GM12878 (cell line): ENCODE data around the gene DDX24. TPM values are rescaled to one million over a fixed set of nuclear protein-coding genes. Genes with fewer than 3 reads are reported as not detected.

Source experiments
- ATF3 ChIP-seq: IDR thresholded peaks from 2 replicates; pipeline ENCODE4 v1.6.1; 2011; ENCODE audit warnings: low read depth, mild to moderate bottlenecking, low read length, moderate library complexity, borderline replicate concordance; ENCODE audit errors: extremely low read depth
- BACH1 ChIP-seq: fragments of 450-650 bp; IDR thresholded peaks from 2 replicates; pipeline ENCODE4 v1.6.1; 2017; ENCODE audit warnings: mild to moderate bottlenecking, borderline replicate concordance
- CTCF ChIP-seq, 3 experiments: IDR thresholded peaks in 2 of 3; conservative IDR thresholded peaks in 1 of 3; 2 replicates each; pipeline ENCODE4 v1.5.1; 2011; ENCODE audit warnings: low read depth in 3 of 3, low read length in 3 of 3, mild to moderate bottlenecking in 3 of 3, control low read depth in 2 of 3, moderate library complexity in 2 of 3, inconsistent platforms in 1 of 3, mixed read lengths in 1 of 3; ENCODE audit not compliant: control insufficient read depth in 2 of 3, insufficient read depth in 1 of 3; ENCODE audit errors: extremely low read depth in 1 of 3
- DPF2 ChIP-seq: fragments of 450-650 bp; IDR thresholded peaks from 2 replicates; pipeline ENCODE4 v1.6.1; 2017; ENCODE audit warnings: mild to moderate bottlenecking
- EP300 ChIP-seq, 2 experiments: fragments of 150-350 bp in 1 of 2; IDR thresholded peaks; 2 replicates each; pipeline ENCODE4 v1.6.1; 2011 to 2012; ENCODE audit warnings: low read depth in 2 of 2, low read length in 2 of 2, borderline replicate concordance in 1 of 2, improper control_type of control experiment in 1 of 2, inconsistent platforms in 1 of 2; ENCODE audit not compliant: control insufficient read depth in 1 of 2
- EZH2 ChIP-seq: IDR thresholded peaks from 2 replicates; pipeline ENCODE4 v1.6.1; 2012; ENCODE audit warnings: low read depth, mild to moderate bottlenecking, control low read depth, inconsistent platforms, low read length, borderline replicate concordance; ENCODE audit not compliant: control insufficient read depth
- HCFC1 ChIP-seq: fragments of 150-350 bp; IDR thresholded peaks from 2 replicates; pipeline ENCODE4 v1.6.1; 2014; ENCODE audit warnings: low read length
- MEF2B ChIP-seq: fragments of 450-650 bp; IDR thresholded peaks from 2 replicates; pipeline ENCODE4 v1.6.1; 2018; ENCODE audit warnings: mild to moderate bottlenecking, moderate library complexity; ENCODE audit not compliant: partially characterized antibody, poor library complexity, severe bottlenecking
- MXI1 ChIP-seq: fragments of 150-350 bp; IDR thresholded peaks from 2 replicates; pipeline ENCODE4 v1.6.1; 2011; ENCODE audit warnings: low read depth, mild to moderate bottlenecking, inconsistent platforms, low read length, improper control_type of control experiment
- POLR2AphosphoS5 ChIP-seq: IDR thresholded peaks from 2 replicates; pipeline ENCODE4 v1.6.1; 2011; ENCODE audit warnings: mild to moderate bottlenecking, low read length, inconsistent platforms
- RELA ChIP-seq: fragments of 450-650 bp; IDR thresholded peaks from 2 replicates; pipeline ENCODE4 v1.8.0; 2014; ENCODE audit warnings: borderline replicate concordance; ENCODE audit not compliant: partially characterized antibody
- SMAD1 ChIP-seq: fragments of 450-650 bp; IDR thresholded peaks from 2 replicates; pipeline ENCODE4 v1.6.1; 2018; ENCODE audit warnings: mild to moderate bottlenecking, low read depth; ENCODE audit not compliant: partially characterized antibody
- SMAD5 ChIP-seq: IDR thresholded peaks from 2 replicates; pipeline ENCODE4 v1.6.1; 2016; ENCODE audit warnings: antibody characterized with exemption, low read depth
- SMARCA5 ChIP-seq: fragments of 450-650 bp; IDR thresholded peaks from 2 replicates; pipeline ENCODE4 v1.6.1; 2017; ENCODE audit warnings: mild to moderate bottlenecking
- STAT3 ChIP-seq: IDR thresholded peaks from 2 replicates; pipeline ENCODE4 v1.6.1; 2011; ENCODE audit warnings: low read depth, low read length, improper control_type of control experiment
- USF2 ChIP-seq: IDR thresholded peaks from 2 replicates; pipeline ENCODE4 v1.6.1; 2011; ENCODE audit warnings: low read depth, low read length, improper control_type of control experiment, borderline replicate concordance
- ZNF24 ChIP-seq: fragments of 450-650 bp; IDR thresholded peaks from 2 replicates; pipeline ENCODE4 v1.6.1; 2017; ENCODE audit warnings: antibody characterized with exemption, mild to moderate bottlenecking
- ZNF592 ChIP-seq: fragments of 450-650 bp; IDR thresholded peaks from 2 replicates; pipeline ENCODE4 v1.6.1; 2017; ENCODE audit warnings: mild to moderate bottlenecking, moderate library complexity
- ZSCAN29 ChIP-seq: fragments of 450-650 bp; IDR thresholded peaks from 2 replicates; pipeline ENCODE4 v1.6.1; 2017; ENCODE audit warnings: mild to moderate bottlenecking, moderate library complexity
- polyA plus RNA-seq, 11 experiments: library from polyadenylated mRNA; depleted of rRNA in 4 of 11; unstranded in 6 of 11; stranded (reverse) in 5 of 11; fragments of >200 nt; fragmentation: Nextera tagmentation in 4 of 11; fragmentation: Illumina TruSeq in 1 of 11; extraction: Ambion mirVana in 4 of 11; extraction: Trizol in 1 of 11; gene quantifications; 1 replicate in 1 of 11; 2 replicates in 10 of 11; pipeline versions ENCODE4 v1.2.1 to v1.2.3, GENCODE V29; 2011 to 2016; ENCODE audit warnings: inconsistent platforms in 2 of 11, missing spikeins in 2 of 11, low read depth in 1 of 11
- total RNA-seq, 4 experiments: library from RNA; depleted of rRNA in 3 of 4; stranded (reverse); fragments of >200 nt in 3 of 4; fragmentation: Illumina TruSeq in 1 of 4; extraction: Trizol in 1 of 4; gene quantifications; 2 replicates each; pipeline versions ENCODE4 v1.2.1 to v1.2.3, GENCODE V29; 2013 to 2021

Gene DDX24
- total and polyA plus RNA-seq, 10 of the 15 experiments (the other 5 are each of a cell fraction or from before 2014, with no cell fraction given) = 137 to 266 (median 184) TPM

- TF ChIP-seq RELA (no peak), BACH1 (no peak), ZNF592 (peak; percentile 82), POLR2AphosphoS5 (no peak), SMAD1 (no peak), MXI1 (no peak), DPF2 (0 out of 2 replicates have a peak, but pooled peaks have one; percentile 17), ZSCAN29 (no peak), ATF3 (no peak), STAT3 (no peak), SMARCA5 (0 out of 2 replicates have a peak, but pooled peaks have one; percentile 37), ZNF24 (no peak), SMAD5 (no peak), HCFC1 (no peak), EP300 (IDR thresholded peaks at IDR 0.05; ENCODE audit: borderline replicate concordance in 1 of 2, control insufficient read depth in 1 of 2, low read depth in 2 of 2, low read length in 2 of 2) (no peak), CTCF (IDR thresholded peaks at IDR 0.05 in 2 of 3, conservative IDR thresholded peaks at IDR 0.05 in 1 of 3; ENCODE audit: control insufficient read depth in 2 of 3, extremely low read depth in 1 of 3, insufficient read depth in 1 of 3, low read depth in 3 of 3, low read length in 3 of 3) (peak; percentile 93 to 98 (median 97); a peak in 5 of 6 replicates), MEF2B (no peak), USF2 (no peak), EZH2 (no peak)
These were observed 79.3 kb downstream of the DDX24 start (continued) for GRCh38 chr14:94001501-94002396.
